Fibroblast of lung (primary cell): Measurements from ENCODE around the gene ZNF831.

Experiments
- EZH2 ChIP-seq: IDR thresholded peaks from 2 replicates; pipeline ENCODE4 v1.5.1; 2012; ENCODE audit warnings: low read length, control low read depth, mild to moderate bottlenecking; ENCODE audit errors: missing control alignments
- TF ChIP-seq, protein P1 (sequence below), 2 donors: IDR thresholded peaks in 1 of 2; conservative IDR thresholded peaks in 1 of 2; 1 replicate in 1 of 2; 2 replicates in 1 of 2; pipeline ENCODE4 v1.5.1; 2011 to 2012; ENCODE audit warnings: low read length in 2 of 2, control low read depth in 1 of 2, inconsistent platforms in 1 of 2, low read depth in 1 of 2, mild to moderate bottlenecking in 1 of 2

DNA sequence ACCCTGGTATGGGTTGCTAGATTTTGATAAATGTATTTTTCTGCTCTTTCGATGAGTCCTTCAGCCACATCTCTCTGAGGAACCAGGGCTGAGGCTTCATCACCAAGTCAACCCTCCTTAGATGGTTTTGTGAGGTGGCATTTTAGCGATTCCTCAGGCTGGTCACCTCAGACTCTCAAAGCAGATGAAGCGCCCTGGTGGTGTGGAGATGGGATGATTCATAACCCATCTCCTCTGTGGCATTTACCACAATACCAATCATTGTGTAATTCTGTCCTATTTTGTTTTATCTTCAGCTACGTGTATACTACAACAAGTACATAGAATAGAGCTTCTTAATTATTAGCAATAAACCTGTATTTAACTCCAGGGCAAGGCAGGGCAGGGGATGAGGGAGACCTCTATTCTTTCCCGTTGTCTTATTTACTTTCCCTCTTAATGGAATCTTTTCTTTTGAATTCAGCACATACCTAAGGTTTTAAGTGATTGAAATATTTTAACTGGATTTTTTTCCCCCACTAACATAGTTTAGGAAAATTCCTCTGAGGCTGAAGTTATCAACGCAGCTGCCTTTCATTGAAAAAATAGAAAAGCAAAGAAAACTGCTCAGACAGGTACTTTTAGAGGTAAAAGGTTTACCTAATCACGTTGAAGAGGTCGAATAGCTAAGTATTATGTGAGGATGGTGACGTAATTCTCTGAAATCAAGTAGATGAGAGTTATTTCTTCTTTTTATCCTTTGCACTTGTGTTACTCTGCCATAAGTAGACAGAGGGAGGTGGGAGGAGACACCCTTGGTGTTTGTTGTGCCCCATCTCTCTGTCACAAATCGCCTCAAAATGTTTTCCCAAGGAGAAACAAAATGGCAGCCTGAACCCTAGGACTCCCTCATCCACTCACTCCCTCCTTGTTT, 79.3 kb downstream of the ZNF831 start:
- TF ChIP-seq, protein P1, sequence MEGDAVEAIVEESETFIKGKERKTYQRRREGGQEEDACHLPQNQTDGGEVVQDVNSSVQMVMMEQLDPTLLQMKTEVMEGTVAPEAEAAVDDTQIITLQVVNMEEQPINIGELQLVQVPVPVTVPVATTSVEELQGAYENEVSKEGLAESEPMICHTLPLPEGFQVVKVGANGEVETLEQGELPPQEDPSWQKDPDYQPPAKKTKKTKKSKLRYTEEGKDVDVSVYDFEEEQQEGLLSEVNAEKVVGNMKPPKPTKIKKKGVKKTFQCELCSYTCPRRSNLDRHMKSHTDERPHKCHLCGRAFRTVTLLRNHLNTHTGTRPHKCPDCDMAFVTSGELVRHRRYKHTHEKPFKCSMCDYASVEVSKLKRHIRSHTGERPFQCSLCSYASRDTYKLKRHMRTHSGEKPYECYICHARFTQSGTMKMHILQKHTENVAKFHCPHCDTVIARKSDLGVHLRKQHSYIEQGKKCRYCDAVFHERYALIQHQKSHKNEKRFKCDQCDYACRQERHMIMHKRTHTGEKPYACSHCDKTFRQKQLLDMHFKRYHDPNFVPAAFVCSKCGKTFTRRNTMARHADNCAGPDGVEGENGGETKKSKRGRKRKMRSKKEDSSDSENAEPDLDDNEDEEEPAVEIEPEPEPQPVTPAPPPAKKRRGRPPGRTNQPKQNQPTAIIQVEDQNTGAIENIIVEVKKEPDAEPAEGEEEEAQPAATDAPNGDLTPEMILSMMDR (conservative IDR thresholded peaks at IDR 0.05 in 1 of 2, IDR thresholded peaks at IDR 0.05 in 1 of 2; ENCODE audit: low read depth in 1 of 2, low read length in 2 of 2): no peak
- TF ChIP-seq EZH2: no peak
